Neural cell (in vitro differentiated cells): Measurements from ENCODE around the gene KIAA0513. TPM values are rescaled to one million over a fixed set of nuclear protein-coding genes. Genes with fewer than 3 reads are reported as not detected.

ENCODE experiments used
- H2AFZ ChIP-seq: fragments of 200-600, 300-800 bp; sonication (generic), shearing (Covaris generic); 2 replicates; pipeline ENCODE4 v1.6.0; 2014; ENCODE audit warnings: low read depth, mild to moderate bottlenecking, antibody characterized with exemption, low read length, moderate library complexity
- H3F3A ChIP-seq: fragments of 200-600 bp; shearing (Covaris generic); 2 replicates; pipeline ENCODE4 v1.6.1; 2016; ENCODE audit warnings: mild to moderate bottlenecking, moderate library complexity, mixed read lengths, antibody characterized with exemption, low read length; ENCODE audit not compliant: insufficient read depth, poor library complexity, severe bottlenecking
- H3K27ac ChIP-seq: fragments of 200-600, 300-800 bp; sonication (generic), shearing (Covaris generic); 2 replicates; pipeline ENCODE4 v1.5.1; 2014; ENCODE audit warnings: mild to moderate bottlenecking, low read length, moderate library complexity
- H3K27me3 ChIP-seq: fragments of 300-800, 200-600 bp; sonication (generic), shearing (Covaris generic); 2 replicates; pipeline ENCODE4 v1.6.0; 2014; ENCODE audit warnings: mild to moderate bottlenecking, low read depth, low read length, moderate library complexity; ENCODE audit not compliant: insufficient read depth
- H3K36me3 ChIP-seq: fragments of 300-800, 200-600 bp; sonication (generic), shearing (Covaris generic); 2 replicates; pipeline ENCODE4 v1.5.1; 2014; ENCODE audit warnings: mild to moderate bottlenecking, antibody characterized with exemption, low read length, moderate library complexity; ENCODE audit not compliant: insufficient read depth
- H3K4me2 ChIP-seq: fragments of 300-800, 200-600 bp; sonication (generic), shearing (Covaris generic); 2 replicates; pipeline ENCODE4 v1.6.0; 2014; ENCODE audit warnings: mild to moderate bottlenecking, low read length
- H3K4me3 ChIP-seq: fragments of 300-800, 200-600 bp; sonication (generic), shearing (Covaris generic); 2 replicates; pipeline ENCODE4 v1.5.1; 2014; ENCODE audit warnings: mild to moderate bottlenecking, low read length, moderate library complexity
- H3K79me2 ChIP-seq: fragments of 200-600 bp; shearing (Covaris generic); replicated peaks from 2 replicates; pipeline ENCODE4 v1.6.0; 2014; ENCODE audit warnings: mild to moderate bottlenecking, low read length, moderate library complexity; ENCODE audit not compliant: insufficient read depth
- H3K9ac ChIP-seq: fragments of 300-800, 200-600 bp; sonication (generic), shearing (Covaris generic); 2 replicates; pipeline ENCODE4 v1.6.1; 2016; ENCODE audit warnings: mild to moderate bottlenecking, low read length, mixed read lengths
- H3K9me2 ChIP-seq: fragments of 200-600 bp; shearing (Covaris generic); 2 replicates; pipeline ENCODE4 v1.6.1; 2016; ENCODE audit warnings: mild to moderate bottlenecking, low read length, mixed read lengths; ENCODE audit not compliant: insufficient read depth
- H3K9me3 ChIP-seq: fragments of 200-600, 300-800 bp; sonication (generic), shearing (Covaris generic); 2 replicates; pipeline ENCODE4 v1.6.1; 2016; ENCODE audit warnings: mild to moderate bottlenecking, mixed run types, low read length, moderate library complexity, mixed read lengths
- H4K20me1 ChIP-seq: fragments of 200-600 bp; shearing (Covaris generic); 2 replicates; pipeline ENCODE4 v1.6.1; 2016; ENCODE audit warnings: mild to moderate bottlenecking, mixed run types; ENCODE audit not compliant: insufficient read depth
- CTCF ChIP-seq: fragments of 450-650 bp; IDR thresholded peaks from 2 replicates; pipeline ENCODE4 v1.5.1; 2014; ENCODE audit warnings: antibody characterized with exemption, mild to moderate bottlenecking, moderate library complexity; ENCODE audit not compliant: poor library complexity, severe bottlenecking
- EP300 ChIP-seq: fragments of 450-650 bp; conservative IDR thresholded peaks from 2 replicates; pipeline ENCODE4 v1.6.1; 2014; ENCODE audit warnings: antibody characterized with exemption, mild to moderate bottlenecking, moderate library complexity; ENCODE audit not compliant: poor library complexity, severe bottlenecking
- EZH2 ChIP-seq: fragments of 200-600, 300-800 bp; shearing (Covaris generic), sonication (generic); IDR thresholded peaks from 2 replicates; pipeline ENCODE4 v1.6.1; 2014; ENCODE audit warnings: antibody characterized with exemption, low read length, borderline replicate concordance, mild to moderate bottlenecking; ENCODE audit not compliant: insufficient read depth, poor library complexity, severe bottlenecking
- MXI1 ChIP-seq: fragments of 450-650 bp; conservative IDR thresholded peaks from 2 replicates; pipeline ENCODE4 v1.6.1; 2014; ENCODE audit warnings: antibody characterized with exemption, mild to moderate bottlenecking; ENCODE audit not compliant: poor library complexity, severe bottlenecking
- POLR2AphosphoS5 ChIP-seq: IDR thresholded peaks from 2 replicates; pipeline ENCODE4 v1.6.1; 2012
- RAD21 ChIP-seq: fragments of 450-650 bp; conservative IDR thresholded peaks from 2 replicates; pipeline ENCODE4 v1.6.1; 2014; ENCODE audit warnings: antibody characterized with exemption, mild to moderate bottlenecking, moderate library complexity
- TAF1 ChIP-seq: IDR thresholded peaks from 2 replicates; pipeline ENCODE4 v1.6.1; 2012; ENCODE audit warnings: low read depth
- polyA plus RNA-seq: library from polyadenylated mRNA; depleted of rRNA; stranded (reverse); fragments of >200 nt; gene quantifications from 2 replicates; pipeline ENCODE4 v1.2.3, GENCODE V29; 2014
- TF ChIP-seq, protein P1 (sequence below): IDR thresholded peaks from 2 replicates; pipeline ENCODE4 v1.6.1; 2012; ENCODE audit warnings: borderline replicate concordance

KIAA0513 gene
- polyA plus RNA-seq, 1 donor from 2014 or later: 18.9 TPM

- no peaks in the 10 kb centered on the region for H3K9me2 ChIP-seq
- H3K79me2 ChIP-seq: no peaks in the 10 kb centered on the region
- no peak overlapping the region for H3K27ac ChIP-seq
- no peaks in the 10 kb centered on the region for H3K36me3 ChIP-seq
- no peak overlapping the region for H3K4me3 ChIP-seq
- H4K20me1 ChIP-seq: no peaks in the 10 kb centered on the region
- no peaks in the 10 kb centered on the region for H3K9me3 ChIP-seq
- TF ChIP-seq MXI1: no peak
- H3F3A ChIP-seq: no peaks in the 10 kb centered on the region
- H2AFZ ChIP-seq: no peak overlapping the region
- H3K9ac ChIP-seq: no peak overlapping the region
- H3K27me3 ChIP-seq: no peaks in the 10 kb centered on the region
- no peak overlapping the region for H3K4me2 ChIP-seq
Measured at GRCh38 chr16:85103114-85104079, 75.8 kb downstream of the KIAA0513 start.

DNA sequence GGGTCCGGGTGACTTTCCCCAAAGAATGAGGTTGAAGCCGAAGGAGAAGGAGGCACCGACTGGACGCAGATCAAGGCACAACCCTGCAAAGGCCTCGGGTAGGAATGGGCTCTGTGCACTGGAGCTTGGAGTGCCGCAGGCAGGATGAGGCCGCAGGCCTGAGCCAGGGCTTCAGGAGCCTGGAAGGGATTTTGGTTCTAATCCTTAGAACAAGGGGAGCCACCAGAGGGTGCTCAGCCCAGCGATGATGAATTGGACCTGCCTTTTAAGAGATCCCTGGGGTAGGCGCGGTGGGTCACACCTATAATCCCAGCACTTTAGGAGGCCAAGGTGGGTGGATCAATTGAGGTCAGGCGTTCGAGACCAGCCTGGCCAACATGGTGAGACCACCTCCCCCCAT is 76.6 kb downstream of the KIAA0513 start:
- TF ChIP-seq POLR2AphosphoS5: no peak
- Histone ChIP-seq H3K79me2 (no peaks in the 10 kb centered on the region), H4K20me1 (no peaks in the 10 kb centered on the region), H3K9me2 (no peaks in the 10 kb centered on the region), H3K9me3 (no peaks in the 10 kb centered on the region), H3K36me3 (no peaks in the 10 kb centered on the region), H3F3A (no peaks in the 10 kb centered on the region), H3K9ac (no peak overlapping the region), H3K27ac (no peak overlapping the region), H3K4me2 (no peak overlapping the region), H3K4me3 (no peak overlapping the region), H2AFZ (no peak overlapping the region), H3K27me3 (no peaks in the 10 kb centered on the region)

GRCh38 chr16:85104821-85105391 is 77.3 kb downstream of the KIAA0513 start:
- Histone ChIP-seq H3K9me2 (no peaks in the 10 kb centered on the region), H3K9ac (no peak overlapping the region), H4K20me1 (no peaks in the 10 kb centered on the region), H2AFZ (no peak overlapping the region), H3K27me3 (no peaks in the 10 kb centered on the region), H3K4me3 (no peak overlapping the region), H3F3A (no peaks in the 10 kb centered on the region), H3K9me3 (no peaks in the 10 kb centered on the region), H3K4me2 (no peak overlapping the region), H3K79me2 (no peaks in the 10 kb centered on the region), H3K36me3 (no peaks in the 10 kb centered on the region), H3K27ac (no peak overlapping the region)
- TF ChIP-seq EP300: no peak
- no peak for TF ChIP-seq EZH2
- TF ChIP-seq, protein P1, sequence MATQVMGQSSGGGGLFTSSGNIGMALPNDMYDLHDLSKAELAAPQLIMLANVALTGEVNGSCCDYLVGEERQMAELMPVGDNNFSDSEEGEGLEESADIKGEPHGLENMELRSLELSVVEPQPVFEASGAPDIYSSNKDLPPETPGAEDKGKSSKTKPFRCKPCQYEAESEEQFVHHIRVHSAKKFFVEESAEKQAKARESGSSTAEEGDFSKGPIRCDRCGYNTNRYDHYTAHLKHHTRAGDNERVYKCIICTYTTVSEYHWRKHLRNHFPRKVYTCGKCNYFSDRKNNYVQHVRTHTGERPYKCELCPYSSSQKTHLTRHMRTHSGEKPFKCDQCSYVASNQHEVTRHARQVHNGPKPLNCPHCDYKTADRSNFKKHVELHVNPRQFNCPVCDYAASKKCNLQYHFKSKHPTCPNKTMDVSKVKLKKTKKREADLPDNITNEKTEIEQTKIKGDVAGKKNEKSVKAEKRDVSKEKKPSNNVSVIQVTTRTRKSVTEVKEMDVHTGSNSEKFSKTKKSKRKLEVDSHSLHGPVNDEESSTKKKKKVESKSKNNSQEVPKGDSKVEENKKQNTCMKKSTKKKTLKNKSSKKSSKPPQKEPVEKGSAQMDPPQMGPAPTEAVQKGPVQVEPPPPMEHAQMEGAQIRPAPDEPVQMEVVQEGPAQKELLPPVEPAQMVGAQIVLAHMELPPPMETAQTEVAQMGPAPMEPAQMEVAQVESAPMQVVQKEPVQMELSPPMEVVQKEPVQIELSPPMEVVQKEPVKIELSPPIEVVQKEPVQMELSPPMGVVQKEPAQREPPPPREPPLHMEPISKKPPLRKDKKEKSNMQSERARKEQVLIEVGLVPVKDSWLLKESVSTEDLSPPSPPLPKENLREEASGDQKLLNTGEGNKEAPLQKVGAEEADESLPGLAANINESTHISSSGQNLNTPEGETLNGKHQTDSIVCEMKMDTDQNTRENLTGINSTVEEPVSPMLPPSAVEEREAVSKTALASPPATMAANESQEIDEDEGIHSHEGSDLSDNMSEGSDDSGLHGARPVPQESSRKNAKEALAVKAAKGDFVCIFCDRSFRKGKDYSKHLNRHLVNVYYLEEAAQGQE: no peak
- TF ChIP-seq RAD21: no peak
- TF ChIP-seq CTCF: no peak
- TF ChIP-seq TAF1: no peak
